GM23248 (cell line): ENCODE results near the gene SNTB2.

Source experiments
- EZH2 ChIP-seq: fragments of 200-600 bp; sonication (generic); IDR thresholded peaks from 2 replicates; pipeline ENCODE4 v1.6.1; 2018; ENCODE audit warnings: antibody characterized with exemption, mild to moderate bottlenecking; ENCODE audit not compliant: insufficient read depth, poor library complexity, severe bottlenecking
- EZH2phosphoT487 ChIP-seq: fragments of 200-600 bp; sonication (generic); IDR thresholded peaks from 2 replicates; pipeline ENCODE4 v1.6.1; 2018; ENCODE audit warnings: antibody characterized with exemption, moderate library complexity, mild to moderate bottlenecking, low read depth; ENCODE audit not compliant: insufficient read depth

DNA sequence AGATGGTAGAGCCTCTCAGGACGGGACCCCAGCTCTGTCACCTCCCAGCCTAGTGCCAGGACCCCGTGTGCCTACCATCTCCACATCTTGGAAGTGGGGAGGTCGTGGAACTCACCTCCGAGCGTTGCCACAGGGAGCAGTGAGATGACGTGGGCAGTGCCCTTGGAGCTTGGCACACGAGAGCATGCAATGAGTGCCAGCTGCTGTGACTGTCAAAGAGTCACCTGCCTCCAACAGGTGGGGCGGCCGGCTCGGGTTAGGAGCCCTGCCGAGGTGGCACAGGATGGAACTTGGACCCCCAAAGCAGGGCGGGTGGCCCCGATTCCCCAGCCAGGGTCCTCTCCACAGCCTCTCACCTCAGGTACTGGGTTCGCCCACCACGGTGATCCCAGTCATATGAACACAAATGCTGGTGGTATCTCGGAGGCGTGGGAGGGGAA, 129.7 kb downstream of the SNTB2 start:
- TF ChIP-seq EZH2, result no peak
- no peak for TF ChIP-seq EZH2phosphoT487
